ENCODE results near the gene FRAT1.
"Not testable (repeated sequence)": the region's sequence is repeated elsewhere in the genome, so short reads cannot be mapped to it uniquely, and the experiment has no call there.

Gene FRAT1

DNA sequence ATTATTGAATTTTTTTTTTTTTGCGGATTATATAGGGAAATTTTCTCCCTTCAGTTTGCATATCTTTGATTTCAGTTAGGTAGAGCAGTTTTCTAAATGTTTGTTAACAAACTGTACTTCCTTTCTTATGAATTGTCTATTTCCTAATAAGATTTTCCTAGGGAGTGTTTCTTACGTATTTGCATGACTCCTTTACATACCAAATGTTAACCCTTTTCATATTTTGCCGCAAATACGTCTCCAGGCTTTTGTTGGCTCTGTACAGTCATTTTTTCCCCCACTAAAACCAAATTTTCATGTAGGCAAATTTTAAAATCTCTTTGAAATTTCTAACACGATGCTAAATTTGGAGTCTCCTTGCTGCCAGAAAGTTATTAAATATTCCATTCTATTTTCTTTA is 17.4 kb downstream of the FRAT1 start:
- no peak for DNase-seq

DNA sequence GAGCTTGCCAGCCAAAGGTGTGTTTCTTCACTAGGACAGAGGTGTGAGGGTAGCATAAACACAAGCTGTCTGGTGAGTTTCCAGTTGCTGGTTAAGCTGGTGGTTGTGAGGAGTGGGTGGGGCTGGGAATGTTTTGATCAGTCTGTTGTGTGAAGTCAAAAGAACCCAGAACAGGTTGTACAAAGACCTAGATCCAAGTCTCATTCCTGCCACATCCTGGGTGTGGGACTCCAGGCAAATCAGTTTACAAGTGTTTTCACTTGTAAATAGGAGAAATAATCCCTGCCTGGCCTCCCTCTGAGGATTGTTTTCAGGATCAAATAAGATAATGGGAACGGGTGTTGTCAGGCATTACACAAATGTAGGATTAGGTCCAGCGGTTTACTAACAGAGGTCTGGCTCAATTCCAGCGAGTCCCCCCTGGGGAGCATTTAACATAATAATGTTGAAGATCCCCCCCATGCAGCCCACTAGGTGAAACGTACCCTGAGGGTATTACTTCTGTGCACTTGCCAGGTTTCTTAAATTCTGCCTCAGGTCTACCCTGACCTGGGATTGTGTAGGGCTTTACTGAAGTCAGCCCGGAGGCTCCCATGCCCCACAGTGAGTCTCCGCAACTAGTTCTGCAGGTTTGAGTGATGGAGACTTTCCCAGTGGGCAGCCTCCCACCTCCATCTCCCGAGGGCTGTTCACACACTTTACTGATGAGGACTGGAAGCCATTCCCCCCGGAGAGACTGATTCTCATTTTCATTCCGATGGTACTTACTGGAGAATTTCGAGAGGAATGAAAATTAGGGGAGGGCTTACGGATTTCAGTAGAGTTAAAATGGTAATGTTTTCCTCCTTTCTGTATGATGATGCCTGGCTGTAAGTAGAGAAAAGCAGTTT is 18.1 kb downstream of the FRAT1 start:
- peak; percentile 56 for DNase-seq

DNA sequence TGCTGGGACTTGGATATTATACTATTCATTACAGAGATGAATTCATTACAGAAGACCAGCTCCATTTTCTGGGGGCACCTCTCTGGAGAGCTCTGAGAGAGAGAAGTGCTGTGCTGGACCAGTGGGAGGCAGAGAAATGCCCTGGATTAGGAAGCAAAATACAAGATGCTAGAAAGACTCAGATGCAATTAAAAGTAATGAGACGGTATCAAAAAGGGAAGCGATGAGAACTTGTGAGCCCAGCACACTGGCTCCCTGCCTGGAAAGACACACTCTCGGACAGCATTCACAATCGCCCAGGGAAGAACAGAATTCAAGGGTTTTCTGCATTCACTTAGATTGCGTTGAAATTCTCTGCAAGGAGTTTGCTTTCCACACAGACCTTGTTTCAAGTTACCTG is 19.0 kb downstream of the FRAT1 start:
- no peak for DNase-seq

DNA sequence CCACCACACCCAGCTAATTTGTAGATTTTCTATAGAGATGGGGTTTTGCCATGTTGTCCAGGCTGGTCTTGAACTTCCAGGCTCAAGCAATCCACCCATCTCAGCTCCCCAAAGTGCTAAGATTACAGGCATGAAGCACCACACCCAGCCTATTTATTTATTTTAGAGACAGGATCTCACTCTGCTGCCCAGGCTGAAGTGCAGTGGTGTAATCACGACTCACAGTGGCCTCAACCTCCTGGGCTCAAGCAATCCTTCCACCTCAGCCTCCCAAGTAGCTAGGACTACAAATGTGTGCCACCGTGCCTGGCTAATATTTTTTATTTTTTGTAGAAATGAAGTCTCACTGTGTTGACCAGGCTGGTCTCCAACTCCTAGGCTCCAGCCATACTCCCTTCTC is 22.3 kb downstream of the FRAT1 start:
- no peak for DNase-seq

DNA sequence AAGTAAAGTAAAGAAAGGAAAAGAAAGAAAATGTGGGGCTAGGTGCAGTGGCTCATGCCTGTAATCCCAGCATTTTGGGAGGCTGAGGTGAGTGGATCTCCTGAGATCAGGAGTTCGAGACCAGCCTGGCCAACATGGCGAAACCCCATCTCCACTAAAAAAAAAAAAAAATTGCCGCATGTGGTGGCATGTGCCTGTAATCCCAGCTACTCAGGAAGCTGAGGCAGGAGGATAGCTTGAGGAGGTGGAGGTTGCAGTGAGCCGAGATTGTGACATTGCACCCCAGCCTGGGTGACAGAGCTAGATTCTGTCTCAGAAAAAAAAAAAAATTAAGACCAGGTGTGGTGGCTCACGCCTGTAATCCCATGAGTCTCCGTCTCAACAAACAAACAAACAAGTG is 24.6 kb downstream of the FRAT1 start:
- not testable (repeated sequence) for DNase-seq

DNA sequence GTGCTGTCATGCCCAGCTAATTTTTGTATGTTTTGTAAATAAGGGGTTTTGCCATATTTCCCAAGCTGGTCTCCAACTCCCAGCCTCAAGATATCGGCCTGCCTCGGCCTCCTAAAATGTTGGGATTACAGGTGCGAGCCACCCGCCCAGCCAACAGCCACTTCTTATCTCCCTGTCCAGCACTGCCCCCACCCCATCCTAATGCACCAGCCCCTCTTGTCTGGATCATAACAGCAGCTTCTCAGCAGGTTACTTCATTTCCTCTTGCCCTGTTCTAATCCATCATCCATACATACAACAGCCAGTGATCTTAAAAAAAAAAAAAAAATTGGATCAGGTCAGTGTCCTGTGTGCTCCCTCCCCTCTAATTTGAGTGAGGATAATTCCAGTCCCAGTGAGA is 28.2 kb downstream of the FRAT1 start:
- DNase-seq: no peak

DNA sequence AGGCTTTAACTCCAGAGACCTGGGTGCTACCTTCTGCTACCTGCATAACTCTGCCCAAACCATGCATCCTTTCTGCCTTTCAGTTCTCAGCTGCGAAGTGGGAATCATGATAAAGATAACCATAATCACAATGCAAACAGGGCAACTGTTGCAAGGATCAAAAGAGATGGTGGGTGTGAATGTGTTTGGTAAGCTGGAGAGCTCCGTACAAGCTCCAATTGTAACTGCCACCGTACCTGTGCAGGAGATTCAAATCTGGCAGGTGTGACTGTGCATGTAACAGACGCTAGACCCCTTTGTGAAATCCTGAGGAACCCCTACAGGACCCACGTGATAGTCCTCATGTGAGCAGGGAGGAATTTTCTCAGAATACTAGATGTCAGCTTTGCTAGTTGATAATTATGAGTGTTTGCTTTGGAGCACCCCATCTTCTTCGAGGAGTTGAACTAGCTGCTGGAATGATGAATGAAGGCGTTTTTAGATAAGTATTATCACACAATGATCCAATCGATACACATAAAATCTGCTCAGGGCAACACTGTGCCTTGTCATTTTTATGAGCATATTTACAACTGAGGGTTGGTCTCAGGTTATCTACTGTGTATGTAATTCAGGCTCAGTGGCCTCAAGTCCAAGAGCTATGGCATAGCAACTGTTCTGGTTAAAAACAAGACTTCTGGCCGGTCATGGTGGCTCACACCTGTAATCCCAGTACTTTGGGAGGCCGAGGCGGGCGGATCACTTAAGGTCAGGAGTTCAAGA is 30.9 kb downstream of the FRAT1 start:
- DNase-seq: no peak

DNA sequence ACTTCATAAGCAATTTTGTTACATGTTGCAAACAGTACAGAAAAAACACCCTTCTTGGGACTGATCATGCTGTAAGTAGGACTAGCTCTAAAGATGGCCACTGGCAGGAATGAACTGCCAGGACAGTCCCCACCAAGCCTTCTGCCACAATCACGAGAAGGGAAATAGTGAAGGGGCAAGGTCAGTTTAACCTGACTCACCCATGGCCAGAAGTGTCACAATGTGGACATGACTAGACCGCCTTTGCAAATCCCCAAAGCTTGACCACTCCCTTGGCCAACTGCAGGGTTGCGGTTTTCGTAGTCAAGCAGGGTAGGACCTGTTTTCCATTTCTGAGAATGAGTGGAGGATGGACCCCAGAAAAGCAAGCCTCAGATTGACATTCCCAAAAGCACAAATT is 34.9 kb downstream of the FRAT1 start:
- no peak for DNase-seq

DNA sequence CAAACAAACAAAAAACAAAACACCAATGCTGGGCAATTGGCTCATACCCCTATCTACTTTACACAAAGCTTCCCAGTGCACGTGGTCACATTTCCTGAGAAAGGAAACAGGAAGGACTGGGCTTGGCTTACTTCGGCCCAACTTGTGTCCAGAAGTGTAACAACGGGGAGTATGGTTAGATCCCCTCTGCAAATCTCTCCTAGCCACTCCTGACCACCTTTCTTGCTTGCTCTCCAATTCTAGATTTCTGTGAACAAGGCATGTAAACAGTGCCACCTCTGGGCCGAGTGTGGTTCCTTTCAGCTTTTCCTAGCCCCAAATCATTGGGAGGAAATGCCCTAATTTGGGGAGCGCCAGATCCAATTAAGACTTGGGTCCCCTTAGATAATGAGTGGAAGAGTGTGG is 36.5 kb downstream of the FRAT1 start:
- no peak for DNase-seq

DNA sequence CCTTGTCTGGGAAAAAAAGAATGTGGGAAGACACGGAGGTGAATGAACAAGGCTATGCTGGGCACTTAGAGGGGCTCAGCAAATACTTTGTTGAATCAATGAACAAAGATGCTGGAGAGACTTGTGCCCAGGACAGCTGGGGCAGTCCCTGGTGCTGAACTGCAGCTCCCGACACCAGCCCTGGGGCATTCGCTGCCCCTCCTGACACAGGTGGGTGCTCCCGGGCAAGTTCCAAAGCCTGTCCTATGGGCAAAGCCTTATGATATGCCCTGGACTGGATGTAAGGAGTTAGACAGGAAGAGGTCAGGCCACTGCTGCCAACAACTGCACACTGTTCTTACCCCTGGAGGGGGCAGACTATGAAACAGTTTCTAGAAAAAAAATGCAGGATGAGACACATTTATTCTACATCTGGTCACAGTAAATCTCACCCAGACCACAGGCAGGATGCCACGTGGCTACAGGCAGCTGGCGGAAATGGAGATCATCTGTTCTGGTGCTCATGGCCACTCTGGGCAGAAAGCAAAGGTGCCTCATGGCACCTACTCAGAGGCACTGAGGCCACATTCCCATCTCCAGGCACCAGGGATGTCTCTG is 37.3 kb downstream of the FRAT1 start:
- DNase-seq: no peak

DNA sequence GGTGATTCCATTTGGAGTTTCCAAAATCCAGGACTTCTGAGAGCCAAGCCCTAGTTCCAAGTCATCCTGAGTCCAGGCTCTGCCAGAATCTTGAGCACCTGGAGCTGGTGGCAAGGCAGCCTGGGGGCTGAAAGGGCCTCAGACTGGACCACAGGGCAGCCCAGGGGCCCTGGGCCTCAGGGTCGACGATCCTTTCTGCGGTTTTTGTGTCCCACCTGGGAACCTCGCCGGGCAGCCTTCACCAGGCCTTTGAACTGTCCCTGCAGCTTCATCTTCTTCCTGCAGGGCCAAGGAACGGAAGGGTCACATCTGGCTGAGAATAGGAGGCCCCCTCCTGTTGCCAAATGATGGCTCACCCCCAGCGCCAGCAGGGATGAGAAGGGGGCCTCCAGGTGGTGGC is 37.8 kb downstream of the FRAT1 start:
- no peak for DNase-seq

DNA sequence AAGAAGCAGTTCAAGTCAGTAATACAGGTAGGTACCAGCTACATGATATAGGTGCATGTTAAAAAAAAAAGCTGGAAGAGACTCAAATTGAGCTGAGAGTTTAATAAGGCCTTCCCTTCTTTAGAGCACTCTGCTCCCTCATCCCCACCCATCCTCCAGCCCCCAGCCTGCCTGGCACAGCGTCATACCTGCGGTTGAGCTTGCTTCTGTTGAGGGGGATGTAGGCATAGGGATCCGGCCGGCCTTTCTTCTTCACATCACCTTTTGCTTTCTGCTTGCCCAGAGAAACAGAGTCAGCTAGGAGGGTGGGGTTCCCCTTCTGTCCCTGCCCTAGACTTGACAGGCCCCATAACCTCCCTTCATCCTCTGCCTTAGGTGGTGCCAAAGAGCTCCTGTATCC is 39.3 kb downstream of the FRAT1 start:
- DNase-seq: no peak

DNA sequence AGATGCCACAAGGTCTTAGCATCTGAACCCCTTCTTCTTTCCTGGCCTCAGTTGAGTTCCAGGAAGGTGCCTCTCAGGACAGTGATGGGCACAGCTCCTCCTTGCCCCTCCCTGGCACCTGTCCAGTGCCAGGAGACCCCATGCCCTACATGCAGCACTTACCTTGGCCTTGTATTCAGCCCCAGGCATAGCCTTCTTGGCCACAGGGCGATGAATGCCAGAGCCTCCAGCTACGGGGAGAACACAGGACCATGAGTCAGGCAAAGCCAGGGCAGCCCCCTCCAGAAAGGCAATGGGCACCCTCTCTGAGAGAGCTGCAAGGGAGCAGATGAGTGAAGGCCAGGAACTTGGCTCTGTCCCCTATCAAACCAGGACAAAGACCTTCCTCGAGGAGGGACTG is 39.7 kb downstream of the FRAT1 start:
- DNase-seq: no peak

DNA sequence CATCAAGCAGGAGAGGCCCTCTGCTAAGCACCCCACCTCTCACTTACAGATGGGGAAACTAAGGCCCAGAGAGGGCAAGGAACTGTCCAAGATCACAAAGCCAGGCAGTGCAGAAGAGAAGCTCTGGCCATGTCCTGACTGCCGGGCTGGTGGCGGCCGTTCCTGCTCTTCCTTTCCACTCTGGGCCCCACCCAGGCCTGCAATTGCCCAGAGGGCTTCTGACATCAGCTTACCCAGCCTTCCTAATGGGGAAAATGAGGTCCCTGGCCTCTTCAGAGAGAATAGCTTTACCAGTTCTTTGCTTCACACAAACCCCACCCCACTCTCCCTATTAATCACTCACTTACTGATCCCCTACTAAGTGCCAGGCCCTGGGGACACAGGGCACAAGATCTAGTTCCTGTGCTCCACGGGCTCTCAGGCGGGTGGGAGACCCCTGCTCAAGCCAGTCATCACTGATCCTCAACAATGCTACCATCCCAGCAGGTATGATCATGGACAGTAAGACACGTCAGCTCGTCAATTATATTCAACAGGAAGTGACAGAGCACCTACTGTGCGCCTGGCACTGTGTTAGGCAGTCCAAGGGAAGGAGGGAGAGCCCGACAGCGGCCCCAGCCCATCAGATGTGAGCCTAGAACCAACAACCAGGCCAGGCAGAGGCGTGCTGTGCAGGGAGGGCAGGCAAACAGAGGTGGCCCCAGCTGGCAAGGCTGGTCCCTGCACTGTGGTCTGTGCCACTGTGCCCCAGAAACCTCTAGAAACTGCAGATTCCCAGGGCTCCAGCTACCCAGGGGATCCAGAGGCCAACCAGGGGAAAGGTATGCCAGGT is 41.9 kb downstream of the FRAT1 start:
- DNase-seq: no peak

DNA sequence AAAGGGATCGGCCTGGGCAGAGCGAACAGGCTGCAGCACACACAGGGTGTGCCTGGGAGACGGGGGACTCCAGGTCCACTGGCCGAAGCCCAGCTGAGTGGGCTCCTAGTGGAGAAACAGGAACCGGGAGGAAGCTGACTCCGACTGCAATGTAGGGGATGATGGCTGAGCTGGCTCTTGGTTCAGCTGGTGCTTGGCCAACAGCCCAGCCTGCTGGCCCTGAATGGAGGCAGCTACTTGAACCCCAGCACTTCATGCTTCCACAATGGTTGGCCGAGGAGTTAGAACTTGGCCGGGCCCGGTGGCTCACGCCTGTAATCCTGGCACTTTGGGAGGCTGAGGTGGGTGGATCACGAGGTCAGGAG is 42.4 kb downstream of the FRAT1 start:
- no peak for DNase-seq

DNA sequence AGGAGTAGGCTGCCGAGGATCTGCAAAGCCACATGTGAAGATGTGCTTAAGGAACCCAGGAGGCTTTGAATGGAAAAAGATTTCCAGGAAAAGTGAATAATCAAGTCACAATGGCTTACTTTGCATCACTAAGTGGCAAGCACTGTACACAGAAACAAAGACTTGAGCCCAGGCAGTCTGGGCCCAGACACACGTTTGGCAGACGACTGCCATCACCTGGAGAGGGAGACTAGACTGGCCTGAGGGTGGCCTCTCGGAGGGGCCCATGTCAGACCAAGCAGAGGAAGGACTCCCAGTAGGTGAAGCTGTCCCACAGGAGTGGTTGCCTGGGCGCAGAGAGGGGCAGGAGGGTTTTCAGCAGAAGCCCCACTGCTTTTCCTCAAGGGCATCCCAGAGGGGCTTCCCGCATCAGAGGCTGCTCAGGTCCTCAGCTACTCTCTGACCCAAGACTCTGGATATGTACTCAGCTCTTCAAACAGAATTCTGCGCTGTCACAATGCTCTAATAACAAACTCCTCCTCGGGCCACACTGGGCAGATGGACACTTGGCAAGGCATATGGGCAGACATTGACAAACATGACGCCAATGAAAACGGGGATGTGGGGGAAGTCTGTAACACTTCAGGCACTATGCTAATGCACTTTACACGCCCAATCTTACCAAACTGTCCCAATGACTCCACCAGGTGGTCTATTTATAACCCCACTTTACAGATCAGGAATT is 43.4 kb downstream of the FRAT1 start:
- peak; percentile 52 for DNase-seq

DNA sequence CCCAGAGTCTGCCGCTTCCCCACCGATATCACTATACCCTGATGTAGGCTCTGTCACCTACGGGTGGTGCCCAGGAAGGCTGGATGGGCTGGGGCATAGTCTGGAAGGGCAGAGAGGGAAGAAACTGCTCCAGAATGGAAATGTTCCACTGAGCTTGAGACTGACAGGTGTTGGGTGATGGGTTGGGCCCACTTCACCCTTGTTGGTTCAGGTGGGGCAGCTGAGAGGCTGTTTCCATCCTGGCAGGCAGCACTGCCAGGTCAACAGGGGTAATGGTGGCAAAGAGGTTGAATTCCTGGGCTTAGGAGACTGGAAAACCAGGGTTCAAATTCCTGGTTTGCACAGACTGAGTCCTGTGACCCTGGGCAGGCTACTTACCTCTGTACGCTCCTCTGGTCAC is 44.0 kb downstream of the FRAT1 start:
- peak; percentile 76 for DNase-seq

DNA sequence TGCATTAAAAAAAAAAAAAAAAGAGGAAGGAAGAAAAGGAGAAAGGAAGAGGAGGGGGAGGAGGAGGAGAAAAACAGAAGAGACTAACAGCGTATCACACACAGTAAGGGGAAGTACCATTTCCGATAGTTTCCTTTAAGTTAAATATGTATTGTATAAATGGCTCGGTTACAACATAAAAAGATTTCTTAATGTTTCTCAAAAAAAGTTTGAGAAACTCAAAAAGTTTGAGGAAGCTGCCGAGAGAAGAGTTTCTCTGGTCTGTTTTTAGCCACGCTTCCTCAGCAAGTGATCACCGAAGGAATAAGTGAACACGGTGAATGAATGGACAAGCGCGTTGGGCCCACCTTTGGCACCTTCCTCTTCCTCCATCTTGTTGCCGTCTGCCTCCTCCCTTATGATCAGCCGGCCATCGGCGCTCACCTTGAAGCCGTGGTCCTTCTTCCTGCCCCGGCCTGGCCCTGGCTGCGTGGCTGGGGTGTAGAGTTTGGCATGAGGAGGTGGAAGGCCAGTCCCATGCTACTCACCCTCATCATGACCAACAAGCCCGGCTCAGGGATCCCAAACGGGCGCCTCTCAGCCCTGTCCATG is 46.8 kb downstream of the FRAT1 start:
- no peak for DNase-seq

DNA sequence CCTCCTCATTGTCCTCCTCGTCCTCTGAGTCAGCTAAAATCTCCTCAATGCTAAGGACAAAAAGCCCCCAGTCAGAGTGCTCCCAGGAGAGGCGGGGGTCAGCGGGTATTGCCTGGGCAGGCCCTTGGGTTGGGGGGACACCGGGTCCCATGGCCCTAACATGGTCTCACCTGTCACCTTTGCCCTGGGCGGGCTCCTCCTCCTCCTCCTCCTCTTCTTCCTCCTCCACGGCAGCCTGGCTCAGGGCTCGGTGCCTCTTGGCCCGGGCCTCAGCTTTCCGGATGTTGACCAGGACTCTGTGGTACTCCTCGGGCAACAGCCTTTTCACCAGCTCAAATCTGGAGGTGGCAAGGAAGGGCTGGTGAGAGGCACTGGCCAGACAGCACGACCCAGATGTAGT is 47.5 kb downstream of the FRAT1 start:
- no peak for DNase-seq

DNA sequence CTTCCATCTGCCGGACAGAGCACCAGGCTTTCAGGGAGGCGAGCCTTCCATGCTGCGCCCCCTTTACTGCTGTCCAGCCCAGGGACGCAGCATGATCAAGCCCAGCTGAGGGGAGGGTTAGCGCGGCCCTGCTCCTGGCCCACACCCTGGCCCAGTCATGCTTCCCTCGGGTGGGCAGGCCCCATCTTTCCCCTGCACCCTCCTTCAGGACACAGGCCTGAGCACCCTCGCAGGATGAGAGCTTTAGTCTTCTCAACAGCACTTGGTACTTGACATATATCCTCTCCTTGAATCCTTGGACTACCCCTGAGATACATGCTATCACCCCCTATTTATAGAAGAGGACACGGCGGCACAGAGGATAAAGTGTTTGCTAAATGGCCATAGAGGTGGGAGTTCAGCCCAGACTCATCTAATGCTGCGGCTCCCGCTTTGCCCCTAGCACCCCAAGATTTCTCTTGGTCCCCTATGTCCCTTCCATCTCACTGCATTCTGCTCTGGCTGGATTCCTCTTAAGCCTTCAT is 48.1 kb downstream of the FRAT1 start:
- DNase-seq: no peak

Measured in DMS53 (cell line).